NCI-H2171 (cell line): ENCODE results near the gene SEC23B.
A peak's percentile ranks its signal among the peaks of the same experiment; 100 is the strongest.

ENCODE experiments used
- DNase-seq: peaks from one replicate; lab custom pipeline; 2025; lab: John Stamatoyannopoulos, UW

The SEC23B gene

DNA sequence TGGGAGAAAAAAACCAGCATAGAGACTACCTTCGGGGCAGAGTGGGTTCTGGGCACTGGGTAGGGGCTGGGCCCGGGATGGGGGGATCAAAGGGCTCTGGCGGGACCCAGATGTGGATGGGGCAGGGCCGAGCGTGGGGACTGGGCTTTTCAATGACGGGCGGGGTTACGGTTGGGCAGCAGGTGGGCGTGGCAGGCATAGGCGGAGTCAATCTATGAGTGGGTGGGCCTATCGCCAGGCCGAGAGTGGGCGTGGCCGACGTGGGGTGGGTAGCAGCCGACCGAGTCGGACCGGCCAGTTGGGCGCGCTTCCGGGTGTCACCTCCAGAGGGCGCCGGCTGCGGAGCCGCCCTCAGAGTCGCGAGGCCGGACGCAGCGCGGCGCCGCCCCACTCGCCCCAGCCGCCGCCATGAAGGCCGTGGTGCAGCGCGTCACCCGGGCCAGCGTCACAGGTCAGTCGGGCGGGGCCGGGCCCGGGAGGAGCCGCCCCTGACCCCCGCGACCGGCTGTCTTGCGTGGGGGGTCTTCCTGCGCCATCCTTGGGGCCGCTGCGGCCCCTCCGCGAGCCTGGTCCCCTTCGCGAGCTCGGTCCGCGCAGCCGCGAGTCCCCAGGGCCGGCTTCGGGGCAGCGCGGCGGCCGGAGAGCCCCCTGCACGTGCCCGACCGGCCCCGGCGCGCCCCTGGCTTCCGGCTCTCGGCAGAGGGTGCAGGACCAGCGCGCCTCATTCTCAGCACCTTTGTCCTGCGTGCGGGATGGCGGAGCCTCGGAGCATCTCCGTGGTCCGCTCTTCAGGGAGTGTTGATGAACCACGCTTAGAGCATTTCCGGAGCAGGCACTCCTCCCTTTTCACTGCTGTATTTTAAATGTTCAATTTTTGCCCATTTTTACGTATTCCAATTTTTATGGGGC, 80.2 kb downstream of the SEC23B start, which contains the start of gene DTD1:
TSS of gene DTD1 (plus strand) at position 390 of the 909 bp plus-strand sequence. CDS start at position 409, 19 bp downstream.
- DNase-seq: peak; percentile 86

- DNase-seq: no peak
Measured at GRCh38 chr20:18588574-18588933, 80.8 kb downstream of the SEC23B start.

- no peak for DNase-seq
Measured at GRCh38 chr20:18589941-18590674, 82.4 kb downstream of the SEC23B start.

DNA sequence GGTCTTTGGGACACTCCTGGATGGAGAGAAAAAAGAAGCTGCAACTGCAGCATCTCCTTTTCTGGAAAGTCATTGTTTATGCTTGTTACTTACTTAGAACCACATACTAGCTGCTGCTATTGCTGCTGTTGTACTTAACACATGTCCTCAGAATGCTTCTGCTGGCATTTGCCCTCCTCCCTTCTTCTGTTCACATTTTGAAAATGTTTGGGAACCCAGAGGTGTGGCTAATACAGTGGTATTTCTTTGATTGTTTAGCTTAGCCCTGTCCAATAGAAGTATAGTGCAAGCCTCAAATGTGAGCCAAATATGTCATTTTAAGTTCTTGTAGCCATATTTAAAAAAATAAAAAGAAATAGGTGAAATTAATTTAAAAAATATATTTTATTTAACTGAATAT, 88.5 kb downstream of the SEC23B start:
- no peak for DNase-seq

- DNase-seq: no peak
Measured at GRCh38 chr20:18609741-18610140, 102.0 kb downstream of the SEC23B start.
